Epithelial cell of proximal tubule (primary cell): ENCODE results near the gene MANSC4. TPM values are rescaled to one million over a fixed set of nuclear protein-coding genes. Genes with fewer than 3 reads are reported as not detected.

ENCODE experiments used
- DNase-seq: peaks from one replicate; pipeline ENCODE4 v3.0.0-alpha.2; 2011; ENCODE audit warnings: low read depth
- H3K4me3 ChIP-seq: 2 replicates; pipeline ENCODE4 v1.5.1; 2011; ENCODE audit warnings: low read depth, mild to moderate bottlenecking, low read length
- CTCF ChIP-seq: conservative IDR thresholded peaks from 2 replicates; pipeline ENCODE4 v1.5.1; 2012; ENCODE audit warnings: low read depth, mild to moderate bottlenecking, low read length
- total RNA-seq: library from RNA; depleted of rRNA; stranded (reverse); fragments of >200 nt; gene quantifications from 2 replicates; pipeline ENCODE4 v1.2.3, GENCODE V29; 2015

Gene MANSC4
- not detected in 2 replicates for total RNA-seq

- no peak for DNase-seq
- peak; percentile 2 for TF ChIP-seq CTCF
- peak within 1 kb of the TSS; percentile 83 for H3K4me3 ChIP-seq
These were observed at the start of gene MANSC4, which contains the start of gene KLHL42 for GRCh38 chr12:27779920-27780611. Gene MANSC4, minus strand, starts transcription at chr12:27780236. Its CDS starts 8,960 bp downstream, at chr12:27771276. Gene KLHL42, plus strand, starts transcription at chr12:27780233. Its CDS starts 98 bp downstream, at chr12:27780331.

- no peak for DNase-seq
- H3K4me3 ChIP-seq = no peak overlapping the region
- no peak for TF ChIP-seq CTCF
These were observed 48.2 kb upstream of the MANSC4 start for GRCh38 chr12:27828196-27828595.

- no peak overlapping the region for H3K4me3 ChIP-seq
- no peak for TF ChIP-seq CTCF
- peak; percentile 30 for DNase-seq
These were observed 46.0 kb upstream of the MANSC4 start for GRCh38 chr12:27826076-27826475.

GRCh38 chr12:27824126-27824842, 44.2 kb upstream of the MANSC4 start:
- TF ChIP-seq CTCF = no peak
- no peak overlapping the region for H3K4me3 ChIP-seq
- DNase-seq = no peak

GRCh38 chr12:27823038-27823437, 43.0 kb upstream of the MANSC4 start:
- no peak for DNase-seq
- no peak for TF ChIP-seq CTCF
- H3K4me3 ChIP-seq = no peak overlapping the region

- H3K4me3 ChIP-seq = no peak overlapping the region
- peak; percentile 41 for DNase-seq
- no peak for TF ChIP-seq CTCF
These were observed 42.2 kb upstream of the MANSC4 start for GRCh38 chr12:27822076-27822712.
